WI38 (cell line): ENCODE results near the gene USP9Y.

Source experiments
- H3K4me3 ChIP-seq: 2 replicates; pipeline ENCODE4 v1.5.1; 2011; ENCODE audit warnings: low read depth, mild to moderate bottlenecking, control low read depth, low read length
- CTCF ChIP-seq: IDR thresholded peaks from 2 replicates; pipeline ENCODE4 v1.5.1; 2012; ENCODE audit warnings: low read depth, mild to moderate bottlenecking, control low read depth, low read length

The USP9Y gene

GRCh38 chrY:12733625-12734024 is 32.6 kb downstream of the USP9Y start:
- H3K4me3 ChIP-seq: no peak overlapping the region
- TF ChIP-seq CTCF: no peak

- no peak for TF ChIP-seq CTCF
- H3K4me3 ChIP-seq: no peak overlapping the region
Measured at GRCh38 chrY:12734051-12734450, 33.0 kb downstream of the USP9Y start.

- H3K4me3 ChIP-seq: no peak overlapping the region
- TF ChIP-seq CTCF: no peak
Measured at GRCh38 chrY:12741414-12741813, 40.4 kb downstream of the USP9Y start.

- H3K4me3 ChIP-seq: no peak overlapping the region
- TF ChIP-seq CTCF: no peak
Measured at GRCh38 chrY:12742725-12743124, 41.7 kb downstream of the USP9Y start.

GRCh38 chrY:12744091-12744490 is 43.1 kb downstream of the USP9Y start:
- TF ChIP-seq CTCF: no peak
- no peak overlapping the region for H3K4me3 ChIP-seq

GRCh38 chrY:12749293-12749692 is 48.3 kb downstream of the USP9Y start:
- H3K4me3 ChIP-seq: no peak overlapping the region
- TF ChIP-seq CTCF: no peak

- TF ChIP-seq CTCF: no peak
- H3K4me3 ChIP-seq: no peak overlapping the region
Measured at GRCh38 chrY:12752856-12753255, 51.8 kb downstream of the USP9Y start.
